H1 (cell line): Measurements from ENCODE around the gene ACAP3. TPM values are rescaled to one million over a fixed set of nuclear protein-coding genes. Genes with fewer than 3 reads are reported as not detected.
A peak's percentile ranks its signal among the peaks of the same experiment; 100 is the strongest.

Experiments
- ASH2L ChIP-seq: fragments of 200-600, 300-600 bp; sonication (generic); IDR thresholded peaks from one replicate; pipeline ENCODE4 v1.7.1; 2017; ENCODE audit warnings: low read length
- BRCA1 ChIP-seq: IDR thresholded peaks from 2 replicates; pipeline ENCODE4 v1.6.1; 2012; ENCODE audit warnings: low read depth, low read length, improper control_type of control experiment
- CEBPB ChIP-seq: IDR thresholded peaks from 2 replicates; pipeline ENCODE4 v1.6.1; 2012; ENCODE audit warnings: low read depth, low read length
- CHD1 ChIP-seq: IDR thresholded peaks from 2 replicates; pipeline ENCODE4 v1.6.1; 2012; ENCODE audit warnings: low read depth, low read length, improper control_type of control experiment
- CHD2 ChIP-seq: IDR thresholded peaks from 2 replicates; pipeline ENCODE4 v1.6.1; 2012; ENCODE audit warnings: low read length, improper control_type of control experiment
- CTBP2 ChIP-seq: IDR thresholded peaks from 2 replicates; pipeline ENCODE4 v1.7.0; 2011; ENCODE audit warnings: borderline replicate concordance, mild to moderate bottlenecking, moderate library complexity, mixed read lengths, low read length; ENCODE audit not compliant: insufficient read depth, insufficient read length
- EGR1 ChIP-seq: IDR thresholded peaks from 2 replicates; pipeline ENCODE4 v1.6.1; 2011; ENCODE audit warnings: low read depth, low read length, borderline replicate concordance
- JUN ChIP-seq: IDR thresholded peaks from 2 replicates; pipeline ENCODE4 v1.6.1; 2011; ENCODE audit warnings: low read depth, mild to moderate bottlenecking, improper control_type of control experiment, low read length
- KDM4A ChIP-seq: IDR thresholded peaks from one replicate; pipeline ENCODE4 v1.7.1; 2012; ENCODE audit warnings: low read depth, mild to moderate bottlenecking, moderate library complexity, low read length, inconsistent platforms; ENCODE audit not compliant: severe bottlenecking
- KDM5A ChIP-seq: fragments of 200-600 bp; IDR thresholded peaks from 2 replicates; pipeline ENCODE4 v1.7.1; 2012; ENCODE audit warnings: mild to moderate bottlenecking, low read length, inconsistent platforms, mixed read lengths
- POLR2AphosphoS5 ChIP-seq: IDR thresholded peaks from 2 replicates; pipeline ENCODE4 v1.6.1; 2011; ENCODE audit warnings: low read depth, low read length
- RAD21 ChIP-seq, 2 experiments: IDR thresholded peaks in 1 of 2; conservative IDR thresholded peaks in 1 of 2; 2 replicates each; pipeline ENCODE4 v1.6.1; 2011; ENCODE audit warnings: low read depth in 2 of 2, low read length in 2 of 2, improper control_type of control experiment in 1 of 2, inconsistent platforms in 1 of 2, mild to moderate bottlenecking in 1 of 2, moderate library complexity in 1 of 2
- RFX5 ChIP-seq: IDR thresholded peaks from 2 replicates; pipeline ENCODE4 v1.6.1; 2011; ENCODE audit warnings: low read depth, low read length, improper control_type of control experiment, borderline replicate concordance
- SAP30 ChIP-seq: fragments of 300-600 bp; sonication (generic); IDR thresholded peaks from 2 replicates; pipeline ENCODE4 v1.7.1; 2012; ENCODE audit warnings: low read length, moderate library complexity, mild to moderate bottlenecking, inconsistent platforms; ENCODE audit not compliant: insufficient read depth, insufficient replicate concordance
- SIN3A ChIP-seq, 2 experiments: IDR thresholded peaks in 1 of 2; conservative IDR thresholded peaks in 1 of 2; 2 replicates each; pipeline ENCODE4 v1.6.1; 2011 to 2012; ENCODE audit warnings: low read length in 2 of 2, improper control_type of control experiment in 1 of 2, low read depth in 1 of 2, mild to moderate bottlenecking in 1 of 2
- TAF7 ChIP-seq: optimal IDR thresholded peaks from 2 replicates; pipeline ENCODE3; 2011; ENCODE audit warnings: low read depth, mild to moderate bottlenecking, inconsistent platforms, low read length, moderate library complexity, borderline replicate concordance
- YY1 ChIP-seq: IDR thresholded peaks from 2 replicates; pipeline ENCODE4 v1.6.1; 2011; ENCODE audit warnings: low read depth, mild to moderate bottlenecking, low read length
- polyA plus RNA-seq, 7 experiments: library from polyadenylated mRNA; depleted of rRNA in 3 of 7; stranded (reverse) in 5 of 7; unstranded in 2 of 7; fragments of >200 nt in 5 of 7; fragments of 200-250 nt in 2 of 7; gene quantifications; 1 replicate in 5 of 7; 2 replicates in 1 of 7; 4 replicates in 1 of 7; pipeline versions ENCODE4 v1.2.1 to v1.2.3, GENCODE V29; 2011 to 2013; ENCODE audit warnings: missing spikeins in 2 of 7, mixed read lengths in 2 of 7
- total RNA-seq: library from RNA; stranded (reverse); fragmentation: NEBNext Ultra II Directional; extraction: Animal tissue kit (Norgen Biotek cat#: 25700); gene quantifications from 2 replicates; pipeline ENCODE4 v1.2.1, GENCODE V29; 2021
- TF ChIP-seq, protein P1 (sequence below), 3 experiments: IDR thresholded peaks; 1 replicate in 2 of 3; 2 replicates in 1 of 3; pipeline versions ENCODE4 v1.5.1 to v1.6.1; 2011; ENCODE audit warnings: low read length in 3 of 3, mild to moderate bottlenecking in 3 of 3, inconsistent platforms in 2 of 3, low read depth in 1 of 3, moderate library complexity in 1 of 3; ENCODE audit not compliant: insufficient read depth in 1 of 3; ENCODE audit errors: control extremely low read depth in 1 of 3
- TF ChIP-seq, protein P2 (sequence below): IDR thresholded peaks from 2 replicates; pipeline ENCODE4 v1.6.1; 2011; ENCODE audit warnings: low read depth, mild to moderate bottlenecking, low read length; ENCODE audit not compliant: insufficient read depth

Gene ACAP3
- total and polyA plus RNA-seq, 2 of the 8 experiments (the other 6 are each of a cell fraction or from before 2014, with no cell fraction given) = 14.8 to 28.3 TPM

DNA sequence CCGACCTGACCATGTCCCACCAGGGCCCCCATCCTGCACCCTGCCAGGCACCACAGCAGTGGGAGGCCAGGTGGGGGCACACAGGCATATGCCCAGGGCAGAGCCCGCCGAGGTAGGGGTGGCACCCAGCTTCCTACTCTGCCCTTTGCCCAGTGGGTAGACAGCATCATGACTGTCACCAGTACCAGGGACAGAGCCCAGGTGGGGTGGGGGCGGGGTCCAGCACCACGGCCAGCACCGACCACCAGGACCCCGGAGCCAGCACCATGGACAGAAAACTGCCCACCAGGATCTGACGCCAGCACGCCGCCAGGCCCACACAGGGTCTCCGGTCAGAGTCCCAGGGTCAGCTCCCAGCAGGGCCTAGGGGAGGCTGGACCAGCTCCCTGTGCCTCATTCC, 27.1 kb upstream of the ACAP3 start (continued):
- TF ChIP-seq, protein P1, sequence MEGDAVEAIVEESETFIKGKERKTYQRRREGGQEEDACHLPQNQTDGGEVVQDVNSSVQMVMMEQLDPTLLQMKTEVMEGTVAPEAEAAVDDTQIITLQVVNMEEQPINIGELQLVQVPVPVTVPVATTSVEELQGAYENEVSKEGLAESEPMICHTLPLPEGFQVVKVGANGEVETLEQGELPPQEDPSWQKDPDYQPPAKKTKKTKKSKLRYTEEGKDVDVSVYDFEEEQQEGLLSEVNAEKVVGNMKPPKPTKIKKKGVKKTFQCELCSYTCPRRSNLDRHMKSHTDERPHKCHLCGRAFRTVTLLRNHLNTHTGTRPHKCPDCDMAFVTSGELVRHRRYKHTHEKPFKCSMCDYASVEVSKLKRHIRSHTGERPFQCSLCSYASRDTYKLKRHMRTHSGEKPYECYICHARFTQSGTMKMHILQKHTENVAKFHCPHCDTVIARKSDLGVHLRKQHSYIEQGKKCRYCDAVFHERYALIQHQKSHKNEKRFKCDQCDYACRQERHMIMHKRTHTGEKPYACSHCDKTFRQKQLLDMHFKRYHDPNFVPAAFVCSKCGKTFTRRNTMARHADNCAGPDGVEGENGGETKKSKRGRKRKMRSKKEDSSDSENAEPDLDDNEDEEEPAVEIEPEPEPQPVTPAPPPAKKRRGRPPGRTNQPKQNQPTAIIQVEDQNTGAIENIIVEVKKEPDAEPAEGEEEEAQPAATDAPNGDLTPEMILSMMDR (IDR thresholded peaks at IDR 0.05; ENCODE audit: control extremely low read depth in 1 of 3, insufficient read depth in 1 of 3, low read depth in 1 of 3, low read length in 3 of 3) = peak in 1 of 3 experiments; percentile 8; a peak in 1 of 4 replicates
- TF ChIP-seq ASH2L (no peak), EGR1 (peak; percentile 75; the same call in 1 of the 2 replicates), CHD1 (no peak), SAP30 (peak; percentile 90), RFX5 (no peak; the same call in 1 of the 2 replicates), RAD21 (IDR thresholded peaks at IDR 0.05 in 1 of 2, conservative IDR thresholded peaks at IDR 0.05 in 1 of 2; ENCODE audit: low read depth in 2 of 2, low read length in 2 of 2) (peak in 1 of 2 experiments; percentile 25; a peak in 1 of 4 replicates), BRCA1 (no peak), YY1 (no peak), TAF7 (peak; percentile 98), SIN3A (conservative IDR thresholded peaks at IDR 0.05 in 1 of 2, IDR thresholded peaks at IDR 0.05 in 1 of 2; ENCODE audit: low read depth in 1 of 2, low read length in 2 of 2) (peak; percentile 100), KDM5A (no peak), CTBP2 (no peak), CEBPB (no peak), POLR2AphosphoS5 (no peak), CHD2 (no peak), JUN (no peak), KDM4A (no peak)
- TF ChIP-seq, protein P2, sequence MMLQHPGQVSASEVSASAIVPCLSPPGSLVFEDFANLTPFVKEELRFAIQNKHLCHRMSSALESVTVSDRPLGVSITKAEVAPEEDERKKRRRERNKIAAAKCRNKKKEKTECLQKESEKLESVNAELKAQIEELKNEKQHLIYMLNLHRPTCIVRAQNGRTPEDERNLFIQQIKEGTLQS = no peak
